ENCODE data around the gene ENOX2.

DNA sequence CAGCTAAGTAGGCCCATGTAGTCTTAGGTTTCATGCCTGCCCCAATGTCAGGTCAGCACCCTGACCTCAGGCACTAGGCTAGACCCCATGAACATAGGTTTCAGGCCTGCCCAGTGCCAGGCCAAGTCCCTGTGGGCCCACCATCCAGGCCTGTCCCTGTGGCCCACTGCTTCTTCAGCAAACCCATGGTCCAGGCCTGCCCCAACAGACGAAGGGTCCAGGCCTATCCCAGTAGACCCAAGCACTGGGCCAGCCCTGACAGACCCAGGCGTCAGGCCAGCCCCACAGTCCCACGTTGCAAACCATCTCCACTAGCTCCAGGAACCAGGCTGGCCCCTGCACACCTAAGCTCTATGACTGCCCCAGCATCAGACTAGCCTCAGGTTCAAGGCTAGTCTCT is 92.4 kb downstream of the ENOX2 start:
- TF ChIP-seq, protein P1, sequence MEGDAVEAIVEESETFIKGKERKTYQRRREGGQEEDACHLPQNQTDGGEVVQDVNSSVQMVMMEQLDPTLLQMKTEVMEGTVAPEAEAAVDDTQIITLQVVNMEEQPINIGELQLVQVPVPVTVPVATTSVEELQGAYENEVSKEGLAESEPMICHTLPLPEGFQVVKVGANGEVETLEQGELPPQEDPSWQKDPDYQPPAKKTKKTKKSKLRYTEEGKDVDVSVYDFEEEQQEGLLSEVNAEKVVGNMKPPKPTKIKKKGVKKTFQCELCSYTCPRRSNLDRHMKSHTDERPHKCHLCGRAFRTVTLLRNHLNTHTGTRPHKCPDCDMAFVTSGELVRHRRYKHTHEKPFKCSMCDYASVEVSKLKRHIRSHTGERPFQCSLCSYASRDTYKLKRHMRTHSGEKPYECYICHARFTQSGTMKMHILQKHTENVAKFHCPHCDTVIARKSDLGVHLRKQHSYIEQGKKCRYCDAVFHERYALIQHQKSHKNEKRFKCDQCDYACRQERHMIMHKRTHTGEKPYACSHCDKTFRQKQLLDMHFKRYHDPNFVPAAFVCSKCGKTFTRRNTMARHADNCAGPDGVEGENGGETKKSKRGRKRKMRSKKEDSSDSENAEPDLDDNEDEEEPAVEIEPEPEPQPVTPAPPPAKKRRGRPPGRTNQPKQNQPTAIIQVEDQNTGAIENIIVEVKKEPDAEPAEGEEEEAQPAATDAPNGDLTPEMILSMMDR (IDR thresholded peaks at IDR 0.05): no peak
- no peak for TF ChIP-seq POLR2A (IDR thresholded peaks at IDR 0.05)
- no peak for TF ChIP-seq EP300 (IDR thresholded peaks at IDR 0.05)

All from stomach (tissue), 4 donors.